Body of pancreas (tissue), 4 donors: ENCODE data around the gene SLC16A12. TPM values are rescaled to one million over a fixed set of nuclear protein-coding genes. Genes with fewer than 3 reads are reported as not detected.
"Not testable (repeated sequence)": the region's sequence is repeated elsewhere in the genome, so short reads cannot be mapped to it uniquely, and the experiment has no call there.

Source experiments
- ATAC-seq: fragments of 150-250 bp; one replicate; pipeline ENCODE4 v1.9.1; 2016
- DNase-seq, 4 donors: peaks; one replicate each; pipeline ENCODE4 v3.0.0-alpha.2; 2019
- H3K27ac ChIP-seq, 4 donors: fragments of 200-600 bp; sonication (generic); 1 replicate in 3 of 4; 2 replicates in 1 of 4; pipeline versions ENCODE4 v1.5.1 to v1.6.1; 2016 to 2019; ENCODE audit warnings: mild to moderate bottlenecking in 1 of 4, mixed read lengths in 1 of 4, moderate library complexity in 1 of 4
- H3K27me3 ChIP-seq, 2 donors: fragments of 200-600 bp; sonication (generic); one replicate each; pipeline ENCODE4 v1.6.0; 2016; ENCODE audit warnings: mild to moderate bottlenecking in 1 of 2
- H3K36me3 ChIP-seq, 2 donors: fragments of 200-600 bp; sonication (generic); replicated peaks in 1 of 2; 2 replicates each; pipeline ENCODE4 v1.5.1; 2016; ENCODE audit warnings: low read depth in 2 of 2; ENCODE audit not compliant: insufficient read depth in 1 of 2
- H3K4me1 ChIP-seq: fragments of 200-600 bp; sonication (generic); one replicate; pipeline ENCODE4 v1.6.0; 2016
- H3K4me3 ChIP-seq, 2 donors: fragments of 200-600 bp; sonication (generic); 1 replicate in 1 of 2; 2 replicates in 1 of 2; pipeline ENCODE4 v1.5.1; 2016 to 2019
- H3K9me3 ChIP-seq, 3 donors: fragments of 200-600 bp; sonication (generic); 1 replicate in 2 of 3; 2 replicates in 1 of 3; pipeline ENCODE4 v1.5.1; 2016
- CTCF ChIP-seq, 7 experiments: fragments of 450-650 bp in 4 of 7; fragments of 200-600 bp in 3 of 7; sonication (generic) in 3 of 7; IDR thresholded peaks; one replicate each; pipeline ENCODE4 v1.5.1; 2016 to 2019; ENCODE audit warnings: antibody characterized with exemption in 7 of 7
- POLR2A ChIP-seq, 3 donors: fragments of 450-650 bp; IDR thresholded peaks; one replicate each; pipeline ENCODE4 v1.6.1; 2016; ENCODE audit warnings: antibody characterized with exemption in 3 of 3, mild to moderate bottlenecking in 2 of 3
- WGBS, 2 donors: methylation state at CpG; one replicate each; pipeline ENCODE4 v1.1.5; 2017; 5-methylcytosine and 5-hydroxymethylcytosine counted together
- intact Hi-C: fragments of 100-400 bp; cut with DNase I; formaldehyde crosslinking; loops from one replicate; pipeline ENCODE4 v1.15.1; 2023
- total RNA-seq, 2 donors: library from RNA; depleted of rRNA; stranded (reverse); fragments of >200 nt; gene quantifications; one replicate each; pipeline ENCODE4 v1.1.0, GENCODE V29; 2016

SLC16A12 gene
- total RNA-seq, 2 donors from 2014 or later: 19.5 to 26.7 TPM

- 89 to 100% methylated on average over 1 of the region's 1 CpG for WGBS, 2 donors
- Histone ChIP-seq H3K9me3 (no peaks in the 10 kb centered on the region), H3K27ac (no peak overlapping the region), H3K36me3 (no peaks in the 10 kb centered on the region), H3K27me3 (no peaks in the 10 kb centered on the region), H3K4me3 (no peak overlapping the region), H3K4me1 (peaks cover 3% of the 10 kb centered on the region)
- DNase-seq (no peak), ATAC-seq (no peak)
- TF ChIP-seq POLR2A (IDR thresholded peaks at IDR 0.05): no peak
- TF ChIP-seq CTCF (IDR thresholded peaks at IDR 0.05): no peak
- intact Hi-C loops: no loop called here
Observed at GRCh38 chr10:89458784-89459183, 76.6 kb downstream of the SLC16A12 start.

- TF ChIP-seq CTCF (IDR thresholded peaks at IDR 0.05): no peak
- TF ChIP-seq POLR2A (IDR thresholded peaks at IDR 0.05): no peak
- DNase-seq: no peak
- intact Hi-C loops: no loop called here
- WGBS, 2 donors: 80 to 85% methylated on average over 3 of the region's 3 CpGs
- Histone ChIP-seq H3K9me3 (no peaks in the 10 kb centered on the region), H3K27me3 (no peaks in the 10 kb centered on the region), H3K36me3 (no peaks in the 10 kb centered on the region), H3K27ac (no peak overlapping the region), H3K4me3 (no peak overlapping the region), H3K4me1 (no peaks in the 10 kb centered on the region)
- ATAC-seq: no peak
Observed at GRCh38 chr10:89458291-89458690, 77.1 kb downstream of the SLC16A12 start.

- intact Hi-C loops: no loop called here
- no peaks in the 10 kb centered on the region for H3K27me3 ChIP-seq
- DNase-seq (no peak), ATAC-seq (no peak)
- no peak overlapping the region for H3K27ac ChIP-seq
- WGBS, 2 donors: 67 to 83% methylated on average over 1 of the region's 1 CpG
- no peak overlapping the region for H3K4me3 ChIP-seq
- no peak for TF ChIP-seq POLR2A (IDR thresholded peaks at IDR 0.05)
- no peaks in the 10 kb centered on the region for H3K4me1 ChIP-seq
- H3K36me3 ChIP-seq: no peaks in the 10 kb centered on the region
- H3K9me3 ChIP-seq: no peaks in the 10 kb centered on the region
Observed at GRCh38 chr10:89454561-89455347, 80.6 kb downstream of the SLC16A12 start.

GRCh38 chr10:89452193-89452592, 83.2 kb downstream of the SLC16A12 start:
- Histone ChIP-seq H3K4me3 (no peak overlapping the region), H3K4me1 (no peaks in the 10 kb centered on the region), H3K9me3 (no peaks in the 10 kb centered on the region), H3K27ac (no peak overlapping the region), H3K36me3 (no peaks in the 10 kb centered on the region), H3K27me3 (no peaks in the 10 kb centered on the region)
- ATAC-seq (no peak), DNase-seq (no peak)
- intact Hi-C loops: no loop called here
- TF ChIP-seq POLR2A (IDR thresholded peaks at IDR 0.05): no peak
- no peak for TF ChIP-seq CTCF (IDR thresholded peaks at IDR 0.05)
- WGBS, 2 donors: 72 to 74% methylated on average over 1 of the region's 1 CpG

GRCh38 chr10:89450901-89451300, 84.5 kb downstream of the SLC16A12 start:
- TF ChIP-seq CTCF (IDR thresholded peaks at IDR 0.05) (no peak), POLR2A (IDR thresholded peaks at IDR 0.05) (no peak)
- DNase-seq (no peak), ATAC-seq (no peak)
- Histone ChIP-seq H3K4me1 (no peaks in the 10 kb centered on the region), H3K4me3 (no peak overlapping the region), H3K27ac (no peak overlapping the region), H3K9me3 (no peaks in the 10 kb centered on the region), H3K36me3 (no peaks in the 10 kb centered on the region), H3K27me3 (no peaks in the 10 kb centered on the region)
- intact Hi-C loops: no loop called here
- WGBS, 2 donors: 54 to 68% methylated on average over 2 of the region's 2 CpGs

GRCh38 chr10:89444819-89445218, 90.6 kb downstream of the SLC16A12 start:
- intact Hi-C loops, H3K36me3 ChIP-seq, H3K4me3 ChIP-seq, DNase-seq, H3K4me1 ChIP-seq, ATAC-seq, H3K27me3 ChIP-seq, H3K9me3 ChIP-seq, H3K27ac ChIP-seq: not testable (repeated sequence)
- 98% methylated on average over 7 of the region's 7 CpGs for WGBS, 2 donors
